ENCODE results near the gene MRPL22.

MRPL22 gene

DNA sequence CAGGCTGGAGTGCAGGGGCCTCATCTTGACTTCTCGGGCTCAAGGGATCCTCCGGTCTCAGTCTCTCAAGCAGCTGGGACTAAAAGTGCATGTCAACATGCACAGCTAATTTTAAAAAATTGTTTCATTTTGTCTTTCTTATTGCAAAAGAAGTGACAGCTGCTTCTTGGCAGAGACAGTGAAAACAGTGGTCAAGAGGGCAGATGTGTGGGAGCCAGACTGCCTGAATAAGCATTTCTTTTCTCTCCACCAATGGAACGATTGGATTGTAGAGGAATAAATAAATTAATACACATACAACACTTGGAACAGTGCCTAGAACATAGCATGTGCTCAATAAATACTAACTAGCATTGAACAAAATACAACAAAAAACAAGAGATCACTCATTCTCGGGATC, 45.3 kb downstream of the MRPL22 start:
- Histone ChIP-seq H2AK5ac (ENCODE audit: low read depth, low read length) (no peak overlapping the region), H3K4ac (ENCODE audit: low read length) (no peak overlapping the region), H4K8ac (ENCODE audit: low read depth, low read length) (no peak overlapping the region), H3K14ac (ENCODE audit: low read length) (no peak overlapping the region), H3K79me1 (ENCODE audit: low read depth, low read length) (no peaks in the 10 kb centered on the region), H2BK5ac (ENCODE audit: low read length) (no peak overlapping the region), H3K9ac (ENCODE audit: low read depth, low read length, poor library complexity) (no peak overlapping the region), H3K23ac (ENCODE audit: low read depth, low read length, poor library complexity) (no peak overlapping the region), H3K4me1 (ENCODE audit: control insufficient read depth in 2 of 2, insufficient read depth in 1 of 2, low read depth in 1 of 2, low read length in 2 of 2) (peaks cover 0 to 2% of the 10 kb centered on the region in 2 donors), H3K27ac (replicated peaks; ENCODE audit: low read length) (no peak overlapping the region), H3K18ac (ENCODE audit: low read length) (no peak overlapping the region), H2BK120ac (ENCODE audit: low read depth, low read length) (no peak overlapping the region), H2AFZ (ENCODE audit: low read length) (no peak overlapping the region), H3K9me3 (replicated peaks in 1 of 2; ENCODE audit: control insufficient read depth in 2 of 2, insufficient read depth in 1 of 2, low read depth in 1 of 2, low read length in 2 of 2) (no peaks in the 10 kb centered on the region), H3K27me3 (ENCODE audit: control insufficient read depth in 3 of 3, insufficient read depth in 3 of 3, low read depth in 1 of 3, low read length in 3 of 3) (no peaks in the 10 kb centered on the region), H2BK15ac (ENCODE audit: low read length) (no peak overlapping the region), H3K36me3 (replicated peaks in 1 of 2; ENCODE audit: control insufficient read depth in 2 of 2, insufficient read depth in 2 of 2, low read length in 2 of 2) (no peaks in the 10 kb centered on the region), H3K4me3 (ENCODE audit: low read length in 2 of 2) (no peak overlapping the region), H3K4me2 (ENCODE audit: insufficient read depth, low read length, poor library complexity, severe bottlenecking) (no peak overlapping the region), H2BK12ac (ENCODE audit: low read length) (no peak overlapping the region), H4K91ac (ENCODE audit: low read depth, low read length, poor library complexity) (no peak overlapping the region)
- no peak for DNase-seq (ENCODE audit: low spot score)
- no CpG with 5 or more reads among the region's 4 CpGs for WGBS, 2 donors (ENCODE audit: extremely low coverage in 2 of 2, insufficient read length in 2 of 2, insufficient replicate concordance in 1 of 2)

DNA sequence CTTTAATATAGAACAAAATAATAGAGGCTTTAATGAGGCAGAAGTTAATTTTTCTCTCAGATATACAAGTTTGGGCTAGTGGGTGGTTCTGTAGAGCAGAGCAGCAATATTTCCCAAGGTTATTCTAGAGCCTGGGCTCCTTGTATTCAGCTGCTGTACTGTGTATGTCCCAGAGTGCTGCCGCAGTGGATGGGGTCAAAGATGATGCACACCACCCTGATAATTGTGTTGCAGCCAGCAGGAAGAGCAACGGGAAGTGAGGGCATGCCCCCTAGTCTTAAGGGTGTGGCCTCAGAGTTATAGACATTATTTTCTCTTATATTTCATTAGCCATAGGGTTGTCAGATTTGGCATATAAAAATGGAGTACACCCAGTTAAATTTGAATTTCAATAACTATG, 48.8 kb downstream of the MRPL22 start:
- Histone ChIP-seq H3K23ac (ENCODE audit: low read depth, low read length, poor library complexity) (no peak overlapping the region), H2BK12ac (ENCODE audit: low read length) (no peak overlapping the region), H3K27ac (replicated peaks; ENCODE audit: low read length) (no peak overlapping the region), H3K4me2 (ENCODE audit: insufficient read depth, low read length, poor library complexity, severe bottlenecking) (no peak overlapping the region), H3K18ac (ENCODE audit: low read length) (no peak overlapping the region), H3K4me1 (ENCODE audit: control insufficient read depth in 2 of 2, insufficient read depth in 1 of 2, low read depth in 1 of 2, low read length in 2 of 2) (peaks cover 0 to 2% of the 10 kb centered on the region in 2 donors), H2BK5ac (ENCODE audit: low read length) (no peak overlapping the region), H3K9me3 (replicated peaks in 1 of 2; ENCODE audit: control insufficient read depth in 2 of 2, insufficient read depth in 1 of 2, low read depth in 1 of 2, low read length in 2 of 2) (no peaks in the 10 kb centered on the region), H3K4me3 (ENCODE audit: low read length in 2 of 2) (no peak overlapping the region), H3K36me3 (replicated peaks in 1 of 2; ENCODE audit: control insufficient read depth in 2 of 2, insufficient read depth in 2 of 2, low read length in 2 of 2) (no peaks in the 10 kb centered on the region), H2AK5ac (ENCODE audit: low read depth, low read length) (no peak overlapping the region), H3K4ac (ENCODE audit: low read length) (no peak overlapping the region), H2AFZ (ENCODE audit: low read length) (no peak overlapping the region), H3K79me1 (ENCODE audit: low read depth, low read length) (no peaks in the 10 kb centered on the region), H3K14ac (ENCODE audit: low read length) (no peak overlapping the region), H2BK120ac (ENCODE audit: low read depth, low read length) (no peak overlapping the region), H2BK15ac (ENCODE audit: low read length) (no peak overlapping the region), H4K8ac (ENCODE audit: low read depth, low read length) (no peak overlapping the region), H3K27me3 (ENCODE audit: control insufficient read depth in 3 of 3, insufficient read depth in 3 of 3, low read depth in 1 of 3, low read length in 3 of 3) (peaks cover 0 to 5% (median 0%) of the 10 kb centered on the region in 3 experiments), H3K9ac (ENCODE audit: low read depth, low read length, poor library complexity) (no peak overlapping the region), H4K91ac (ENCODE audit: low read depth, low read length, poor library complexity) (no peak overlapping the region)
- no peak for DNase-seq (ENCODE audit: low spot score)
- WGBS, 2 donors (ENCODE audit: extremely low coverage in 2 of 2, insufficient read length in 2 of 2, insufficient replicate concordance in 1 of 2) = no CpG with 5 or more reads among the region's 2 CpGs

DNA sequence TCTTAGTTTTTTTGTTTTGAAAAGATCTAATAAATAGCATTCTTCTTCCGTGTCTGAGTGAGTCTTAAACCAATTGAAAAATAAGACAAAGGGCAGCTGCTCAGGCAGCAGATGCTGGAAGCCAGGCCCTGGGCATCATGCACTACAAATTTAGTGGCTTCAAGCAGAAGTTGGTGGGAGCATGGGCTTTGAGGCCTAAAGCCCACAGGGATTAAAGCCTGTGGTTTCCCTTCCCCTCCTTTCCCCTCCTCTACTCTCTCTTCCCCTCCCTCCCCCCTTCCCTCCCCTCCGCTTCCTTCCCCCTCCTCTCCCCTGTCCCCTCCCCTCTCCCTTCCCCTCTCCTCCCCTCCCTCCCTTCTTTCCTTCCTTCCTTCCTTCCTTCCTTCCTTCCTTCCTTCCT, 52.6 kb downstream of the MRPL22 start:
- no peak overlapping the region for H3K18ac ChIP-seq (ENCODE audit: low read length)
- H3K23ac ChIP-seq (ENCODE audit: low read depth, low read length, poor library complexity) = no peak overlapping the region
- peaks cover 0 to 3% of the 10 kb centered on the region in 2 donors for H3K4me1 ChIP-seq (ENCODE audit: control insufficient read depth in 2 of 2, insufficient read depth in 1 of 2, low read depth in 1 of 2, low read length in 2 of 2)
- no CpG with 5 or more reads among the region's 2 CpGs for WGBS, 2 donors (ENCODE audit: extremely low coverage in 2 of 2, insufficient read length in 2 of 2, insufficient replicate concordance in 1 of 2)
- H3K14ac ChIP-seq (ENCODE audit: low read length) = no peak overlapping the region
- H4K8ac ChIP-seq (ENCODE audit: low read depth, low read length) = no peak overlapping the region
- no peak for DNase-seq (ENCODE audit: low spot score)
- no peaks in the 10 kb centered on the region for H3K9me3 ChIP-seq (replicated peaks in 1 of 2; ENCODE audit: control insufficient read depth in 2 of 2, insufficient read depth in 1 of 2, low read depth in 1 of 2, low read length in 2 of 2)
- no peak overlapping the region for H3K9ac ChIP-seq (ENCODE audit: low read depth, low read length, poor library complexity)
- peaks cover 0 to 5% (median 0%) of the 10 kb centered on the region in 3 experiments for H3K27me3 ChIP-seq (ENCODE audit: control insufficient read depth in 3 of 3, insufficient read depth in 3 of 3, low read depth in 1 of 3, low read length in 3 of 3)
- H2BK5ac ChIP-seq (ENCODE audit: low read length) = no peak overlapping the region
- no peak overlapping the region for H3K27ac ChIP-seq (replicated peaks; ENCODE audit: low read length)
- H2BK120ac ChIP-seq (ENCODE audit: low read depth, low read length) = no peak overlapping the region
- no peak overlapping the region for H2BK12ac ChIP-seq (ENCODE audit: low read length)
- no peaks in the 10 kb centered on the region for H3K36me3 ChIP-seq (replicated peaks in 1 of 2; ENCODE audit: control insufficient read depth in 2 of 2, insufficient read depth in 2 of 2, low read length in 2 of 2)
- H3K4ac ChIP-seq (ENCODE audit: low read length) = no peak overlapping the region
- H2BK15ac ChIP-seq (ENCODE audit: low read length) = no peak overlapping the region
- no peak overlapping the region for H2AFZ ChIP-seq (ENCODE audit: low read length)
- no peak overlapping the region for H3K4me2 ChIP-seq (ENCODE audit: insufficient read depth, low read length, poor library complexity, severe bottlenecking)
- no peak overlapping the region for H4K91ac ChIP-seq (ENCODE audit: low read depth, low read length, poor library complexity)
- no peak overlapping the region for H2AK5ac ChIP-seq (ENCODE audit: low read depth, low read length)
- no peaks in the 10 kb centered on the region for H3K79me1 ChIP-seq (ENCODE audit: low read depth, low read length)
- H3K4me3 ChIP-seq (ENCODE audit: low read length in 2 of 2) = no peak overlapping the region

DNA sequence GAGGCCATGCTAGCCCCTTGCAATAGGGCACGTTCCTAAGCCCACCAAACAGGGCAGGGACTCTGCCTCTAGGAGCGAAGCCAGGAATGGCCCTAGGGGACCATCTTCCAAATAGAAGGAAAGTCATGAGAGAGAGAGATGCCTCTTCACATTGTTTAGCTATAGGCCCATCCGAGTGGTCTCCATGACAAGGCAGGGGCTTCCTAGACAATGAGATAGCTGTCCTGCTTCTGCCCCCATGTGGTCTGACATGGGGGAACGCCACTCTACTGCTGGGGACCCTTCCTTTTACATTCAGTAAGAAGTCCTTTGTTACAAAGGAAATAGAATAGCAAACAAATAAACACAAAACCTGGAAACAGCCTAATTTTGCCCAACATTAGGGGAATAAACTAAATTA, 54.8 kb downstream of the MRPL22 start:
- Histone ChIP-seq H2BK12ac (ENCODE audit: low read length) (no peak overlapping the region), H3K18ac (ENCODE audit: low read length) (peak overlapping the region; percentile 87), H3K36me3 (replicated peaks in 1 of 2; ENCODE audit: control insufficient read depth in 2 of 2, insufficient read depth in 2 of 2, low read length in 2 of 2) (no peaks in the 10 kb centered on the region), H4K91ac (ENCODE audit: low read depth, low read length, poor library complexity) (no peak overlapping the region), H2BK15ac (ENCODE audit: low read length) (no peak overlapping the region), H3K27me3 (ENCODE audit: control insufficient read depth in 3 of 3, insufficient read depth in 3 of 3, low read depth in 1 of 3, low read length in 3 of 3) (peaks cover 0 to 5% (median 0%) of the 10 kb centered on the region in 3 experiments), H2BK120ac (ENCODE audit: low read depth, low read length) (no peak overlapping the region), H3K4me3 (ENCODE audit: low read length in 2 of 2) (no peak overlapping the region), H2AFZ (ENCODE audit: low read length) (peak overlapping the region; percentile 54), H4K8ac (ENCODE audit: low read depth, low read length) (no peak overlapping the region), H3K4ac (ENCODE audit: low read length) (no peak overlapping the region), H3K9ac (ENCODE audit: low read depth, low read length, poor library complexity) (no peak overlapping the region), H3K4me2 (ENCODE audit: insufficient read depth, low read length, poor library complexity, severe bottlenecking) (no peak overlapping the region), H3K79me1 (ENCODE audit: low read depth, low read length) (no peaks in the 10 kb centered on the region), H3K23ac (ENCODE audit: low read depth, low read length, poor library complexity) (no peak overlapping the region), H3K14ac (ENCODE audit: low read length) (no peak overlapping the region), H3K9me3 (replicated peaks in 1 of 2; ENCODE audit: control insufficient read depth in 2 of 2, insufficient read depth in 1 of 2, low read depth in 1 of 2, low read length in 2 of 2) (no peaks in the 10 kb centered on the region), H2AK5ac (ENCODE audit: low read depth, low read length) (no peak overlapping the region), H3K4me1 (ENCODE audit: control insufficient read depth in 2 of 2, insufficient read depth in 1 of 2, low read depth in 1 of 2, low read length in 2 of 2) (peaks cover 0 to 1% of the 10 kb centered on the region in 2 donors), H2BK5ac (ENCODE audit: low read length) (no peak overlapping the region), H3K27ac (replicated peaks; ENCODE audit: low read length) (no peak overlapping the region)
- no peak for DNase-seq (ENCODE audit: low spot score)
- no CpG with 5 or more reads among the region's 4 CpGs for WGBS, 2 donors (ENCODE audit: extremely low coverage in 2 of 2, insufficient read length in 2 of 2, insufficient replicate concordance in 1 of 2)
